ENCODE measurements around the gene H6PD. TPM values are rescaled to one million over a fixed set of nuclear protein-coding genes. Genes with fewer than 3 reads are reported as not detected.

H6PD gene
- total and polyA plus RNA-seq, 2 donors (not counting 3 experiments of a cell fraction or from before 2014, with no cell fraction given) = 24.5 to 29.0 TPM

GRCh38 chr1:9230869-9231533 lies 3.6 kb upstream of the H6PD start:
- no peak for FAIRE-seq
- H2AFZ ChIP-seq (ENCODE audit: low read depth, low read length) = no peak overlapping the region
- CTCF ChIA-PET = no interaction called here
- H3K27ac ChIP-seq (ENCODE audit: insufficient read depth, low read depth, low read length) = no peak overlapping the region
- H3K4me1 ChIP-seq (ENCODE audit: control insufficient read depth, extremely low read depth, insufficient read depth, low read length) = peaks cover 17% of the 10 kb centered on the region
- POLR2A ChIA-PET = no interaction called here
- no peaks in the 10 kb centered on the region for H3K36me3 ChIP-seq (ENCODE audit: control insufficient read depth in 2 of 2, extremely low read depth in 1 of 2, insufficient read depth in 2 of 2, low read length in 2 of 2)
- H3K79me2 ChIP-seq (ENCODE audit: control insufficient read depth, insufficient read depth, low read length) = peaks cover 6% of the 10 kb centered on the region
- BruUV-seq (replicated peaks) = no TSS peak
- no peak overlapping the region for H3K9ac ChIP-seq (replicated peaks; ENCODE audit: extremely low read depth, insufficient read depth, low read length)
- dilution Hi-C loops (cut with MboI; ENCODE audit: extremely low pct_ligation_motif_present, low sequenced_read_pairs) = no loop called here
- intact Hi-C loops (cut with micrococcal nuclease) = loop anchor here (5.0 kb wide), 2 partner anchors 34 to 104 kb away; partner anchors contain the start of gene GPR157
- no peaks in the 10 kb centered on the region for H4K20me1 ChIP-seq (replicated peaks; ENCODE audit: control insufficient read depth, extremely low read depth, insufficient read depth, low read length)
- H3K4me2 ChIP-seq (ENCODE audit: insufficient read depth, low read length) = no peak overlapping the region
- H3K9me1 ChIP-seq (replicated peaks; ENCODE audit: control insufficient read depth, extremely low read depth, insufficient read depth, low read length) = no peaks in the 10 kb centered on the region
- H3K9me3 ChIP-seq (replicated peaks; ENCODE audit: control insufficient read depth, insufficient read depth, low read length) = no peaks in the 10 kb centered on the region
- H3K4me3 ChIP-seq (replicated peaks in 1 of 3; ENCODE audit: insufficient read depth in 1 of 3, low read depth in 1 of 3, low read length in 3 of 3) = no peak overlapping the region
- peaks cover 0 to 1% of the 10 kb centered on the region in 2 experiments for H3K27me3 ChIP-seq (ENCODE audit: control insufficient read depth in 2 of 2, insufficient read depth in 2 of 2, low read length in 2 of 2)
- TF ChIP-seq JUN (IDR thresholded peaks at IDR 0.05; ENCODE audit: borderline replicate concordance, insufficient read depth, insufficient read length, low read depth) (no peak), POLR2A (IDR thresholded peaks at IDR 0.05; ENCODE audit: low read depth, low read length) (no peak), FOS (IDR thresholded peaks at IDR 0.05; ENCODE audit: borderline replicate concordance, insufficient read depth, low read length) (no peak), EZH2 (IDR thresholded peaks at IDR 0.05; ENCODE audit: borderline replicate concordance, low read depth, low read length, severe bottlenecking) (no peak), POLR2AphosphoS5 (IDR thresholded peaks at IDR 0.05; ENCODE audit: insufficient read depth, low read depth, low read length) (no peak), GATA2 (IDR thresholded peaks at IDR 0.05; ENCODE audit: insufficient read depth, insufficient read length, low read depth, low read length) (no peak), MAX (IDR thresholded peaks at IDR 0.05; ENCODE audit: insufficient read depth, insufficient read length) (no peak), MYC (IDR thresholded peaks at IDR 0.05; ENCODE audit: low read depth, low read length) (no peak), CTCF (IDR thresholded peaks at IDR 0.05; ENCODE audit: extremely low read depth in 1 of 2, insufficient read depth in 1 of 2, low read depth in 1 of 2, low read length in 2 of 2) (no peak)
- DNase-seq (ENCODE audit: low read depth, low spot score) = no peak
